DOHH2 (cell line): Measurements from ENCODE around the gene MAN1B1.
A peak's percentile ranks its signal among the peaks of the same experiment; 100 is the strongest.

Experiments used
- H3F3A ChIP-seq: fragments of 200-600 bp; sonication (generic), shearing (Covaris generic); 2 replicates; pipeline ENCODE4 v1.6.0; 2016; ENCODE audit warnings: antibody characterized with exemption, mild to moderate bottlenecking; ENCODE audit not compliant: control insufficient read depth, insufficient read depth
- H3K27ac ChIP-seq: fragments of 200-600 bp; sonication (generic); 2 replicates; pipeline ENCODE4 v1.5.1; 2014; ENCODE audit warnings: low read depth, mild to moderate bottlenecking, low read length, moderate library complexity
- H3K27me3 ChIP-seq: fragments of 200-600 bp; sonication (generic); 2 replicates; pipeline ENCODE4 v1.6.1; 2014; ENCODE audit warnings: mild to moderate bottlenecking, low read length, mixed read lengths; ENCODE audit not compliant: control insufficient read depth
- H3K36me3 ChIP-seq: fragments of 200-600 bp; sonication (generic); 2 replicates; pipeline ENCODE4 v1.6.1; 2014; ENCODE audit warnings: mild to moderate bottlenecking, low read length, moderate library complexity, mixed read lengths; ENCODE audit not compliant: control insufficient read depth
- H3K4me1 ChIP-seq: fragments of 200-600 bp; sonication (generic); 2 replicates; pipeline ENCODE4 v1.6.1; 2014; ENCODE audit warnings: mild to moderate bottlenecking, low read length, mixed read lengths; ENCODE audit not compliant: control insufficient read depth
- H3K4me2 ChIP-seq: fragments of 200-600 bp; sonication (generic); 2 replicates; pipeline ENCODE4 v1.6.0; 2014; ENCODE audit warnings: mild to moderate bottlenecking, low read length, moderate library complexity
- H3K4me3 ChIP-seq: fragments of 200-600 bp; sonication (generic); 2 replicates; pipeline ENCODE4 v1.5.1; 2014; ENCODE audit warnings: mild to moderate bottlenecking, low read length, mixed read lengths
- H3K79me2 ChIP-seq: fragments of 200-600 bp; sonication (generic); 2 replicates; pipeline ENCODE4 v1.6.1; 2014; ENCODE audit warnings: mild to moderate bottlenecking, low read length, mixed read lengths; ENCODE audit not compliant: control insufficient read depth
- H3K9me2 ChIP-seq: fragments of 200-600 bp; sonication (generic); replicated peaks from 2 replicates; pipeline ENCODE4 v1.6.1; 2014; ENCODE audit warnings: mild to moderate bottlenecking, low read length, mixed read lengths; ENCODE audit not compliant: control insufficient read depth
- H3K9me3 ChIP-seq: fragments of 200-600 bp; sonication (generic); 2 replicates; pipeline ENCODE4 v1.6.1; 2014; ENCODE audit warnings: antibody characterized with exemption, low read length, mixed read lengths; ENCODE audit not compliant: control insufficient read depth, insufficient read depth
- H4K20me1 ChIP-seq: fragments of 200-600 bp; sonication (generic); 2 replicates; pipeline ENCODE4 v1.6.0; 2014; ENCODE audit warnings: low read depth, mild to moderate bottlenecking, antibody characterized with exemption, low read length, moderate library complexity; ENCODE audit not compliant: control insufficient read depth, insufficient read depth
- CTCF ChIP-seq: fragments of 200-600 bp; sonication (generic); IDR thresholded peaks from one replicate; pipeline ENCODE4 v1.5.1; 2014; ENCODE audit warnings: antibody characterized with exemption, mild to moderate bottlenecking, low read depth, low read length; ENCODE audit not compliant: poor library complexity, severe bottlenecking
- EZH2phosphoT487 ChIP-seq: fragments of 200-600 bp; sonication (generic); IDR thresholded peaks from 2 replicates; pipeline ENCODE4 v1.6.1; 2017; ENCODE audit warnings: borderline replicate concordance, mild to moderate bottlenecking, antibody characterized with exemption, low read length, moderate library complexity, mixed read lengths

Gene MAN1B1

GRCh38 chr9:137149942-137150616 is 63.3 kb downstream of the MAN1B1 start:
- Histone ChIP-seq H4K20me1 (no peaks in the 10 kb centered on the region), H3K27me3 (no peaks in the 10 kb centered on the region), H3K36me3 (no peaks in the 10 kb centered on the region), H3F3A (peaks cover 2% of the 10 kb centered on the region; the same call in 1 of the 2 replicates), H3K79me2 (no peaks in the 10 kb centered on the region), H3K4me2 (peak overlapping the region; percentile 92), H3K4me1 (peaks cover 19% of the 10 kb centered on the region), H3K27ac (peak overlapping the region; percentile 64), H3K9me2 (no peaks in the 10 kb centered on the region), H3K4me3 (peak overlapping the region; percentile 77), H3K9me3 (0 out of 2 replicates have a peak, but pooled peaks cover 5% of the 10 kb centered on the region)
- TF ChIP-seq CTCF, result no peak
- TF ChIP-seq EZH2phosphoT487, result no peak

- no peaks in the 10 kb centered on the region for H3K79me2 ChIP-seq
Observed at GRCh38 chr9:137150617-137151457, 64.1 kb downstream of the MAN1B1 start.

GRCh38 chr9:137152844-137153405 is 66.1 kb downstream of the MAN1B1 start:
- H3K27ac ChIP-seq, result no peak overlapping the region
- TF ChIP-seq CTCF (no peak), EZH2phosphoT487 (no peak)
- no peak overlapping the region for H3K4me3 ChIP-seq
- no peaks in the 10 kb centered on the region; the same call in 1 of the 2 replicates for H4K20me1 ChIP-seq
- H3K79me2 ChIP-seq, result no peaks in the 10 kb centered on the region
- H3K36me3 ChIP-seq, result no peaks in the 10 kb centered on the region
- H3K4me1 ChIP-seq, result peaks cover 30% of the 10 kb centered on the region
- peaks cover 6% of the 10 kb centered on the region; the same call in 1 of the 2 replicates for H3K27me3 ChIP-seq
- H3F3A ChIP-seq, result peaks cover 2% of the 10 kb centered on the region; the same call in 1 of the 2 replicates
- H3K4me2 ChIP-seq, result no peak overlapping the region
- 0 out of 2 replicates have a peak, but pooled peaks cover 5% of the 10 kb centered on the region for H3K9me3 ChIP-seq
- H3K9me2 ChIP-seq, result no peaks in the 10 kb centered on the region

More at GRCh38 chr9:137150617-137151457, 64.1 kb downstream of the MAN1B1 start:
- Histone ChIP-seq H3K9me3 (0 out of 2 replicates have a peak, but pooled peaks cover 5% of the 10 kb centered on the region), H3K4me2 (peak overlapping the region; percentile 60), H3K36me3 (no peaks in the 10 kb centered on the region), H4K20me1 (no peaks in the 10 kb centered on the region), H3K4me1 (peaks cover 19% of the 10 kb centered on the region), H3F3A (peaks cover 2% of the 10 kb centered on the region; the same call in 1 of the 2 replicates), H3K9me2 (no peaks in the 10 kb centered on the region), H3K4me3 (peak overlapping the region; percentile 48), H3K27me3 (no peaks in the 10 kb centered on the region), H3K27ac (peak overlapping the region; percentile 64)
- TF ChIP-seq CTCF (no peak), EZH2phosphoT487 (no peak)
